HepG2 (cell line): Measurements from ENCODE around the gene ADIPOR1. TPM values are rescaled to one million over a fixed set of nuclear protein-coding genes. Genes with fewer than 3 reads are reported as not detected.

Experiments used
- ATAC-seq: fragments of 200-7000 bp; cut with Tn5 transposase; 3 replicates; pipeline ENCODE4 v1.9.1; 2020; ENCODE audit warnings: mild to moderate bottlenecking, moderate library complexity
- BruUV-seq: library from RNA; stranded (reverse); fragments of 400-500 nt; replicated peaks from 2 replicates; lab custom pipeline; 2021; lab: Mats Ljungman, UMichigan
- CTCF ChIA-PET: fragments of 300-600 bp; formaldehyde crosslinking; extraction: SDS; loops from one replicate; lab custom pipeline; 2021; ENCODE audit warnings: low total read pairs, inconsistent platforms, low intra/inter-chr PET ratio; lab: Yijun Ruan, JAX
- POLR2A ChIA-PET: fragments of 350-600 bp; sonication (Branson Sonifier 250); formaldehyde crosslinking; loops from one replicate; lab custom pipeline; 2020; ENCODE audit warnings: antibody characterized with exemption, inconsistent platforms; lab: Yijun Ruan, JAX
- DNase-seq: peaks from one replicate; pipeline ENCODE4 v3.0.0-alpha.2; 2015; ENCODE audit warnings: low spot score
- FAIRE-seq: peaks from 3 replicates; lab custom pipeline; 2011; peaks lifted over from hg19 to GRCh38; lab: Jason Lieb, UNC
- H2AFZ ChIP-seq: one replicate; pipeline ENCODE4 v1.6.1; 2011; ENCODE audit warnings: low read length, inconsistent platforms
- H3K27ac ChIP-seq: fragments of 300-600 bp; 3 replicates; pipeline ENCODE4 v1.8.0; 2011; ENCODE audit warnings: mixed run types, mild to moderate bottlenecking, mixed read lengths, low read length, inconsistent platforms; ENCODE audit not compliant: insufficient read depth; ENCODE audit errors: extremely low read length
- H3K27me3 ChIP-seq, 2 experiments: fragments of 200-600 bp in 1 of 2; 2 replicates in 1 of 2; 3 replicates in 1 of 2; pipeline versions ENCODE4 v1.6.0 to v1.8.0; 2011; ENCODE audit warnings: low read length in 2 of 2, mild to moderate bottlenecking in 2 of 2, moderate library complexity in 2 of 2, inconsistent platforms in 1 of 2; ENCODE audit not compliant: insufficient read depth in 2 of 2, control insufficient read depth in 1 of 2
- H3K36me3 ChIP-seq, 2 experiments: fragments of 200-600 bp in 1 of 2; replicated peaks in 1 of 2; 2 replicates in 1 of 2; 3 replicates in 1 of 2; pipeline versions ENCODE4 v1.5.1 to v1.8.0; 2011; ENCODE audit warnings: low read length in 2 of 2, inconsistent platforms in 1 of 2; ENCODE audit not compliant: insufficient read depth in 2 of 2, control insufficient read depth in 1 of 2
- H3K4me1 ChIP-seq: 2 replicates; pipeline ENCODE4 v1.5.1; 2012; ENCODE audit warnings: low read length, inconsistent platforms; ENCODE audit not compliant: insufficient read depth
- H3K4me2 ChIP-seq: 2 replicates; pipeline ENCODE4 v1.6.0; 2011; ENCODE audit warnings: low read depth, low read length, inconsistent platforms
- H3K4me3 ChIP-seq, 3 experiments: fragments of 200-600 bp in 1 of 3; sonication (generic), shearing (Covaris generic) in 1 of 3; replicated peaks in 1 of 3; 2 replicates each; pipeline ENCODE4 v1.5.1; 2011 to 2016; ENCODE audit warnings: low read length in 3 of 3, inconsistent platforms in 2 of 3, low read depth in 2 of 3, mild to moderate bottlenecking in 2 of 3, control low read depth in 1 of 3, mixed read lengths in 1 of 3; ENCODE audit not compliant: insufficient read depth in 1 of 3
- H3K79me2 ChIP-seq: one replicate; pipeline ENCODE4 v1.6.1; 2011; ENCODE audit warnings: low read length, inconsistent platforms; ENCODE audit not compliant: insufficient read depth
- H3K9ac ChIP-seq: 2 replicates; pipeline ENCODE4 v1.6.0; 2011; ENCODE audit warnings: mild to moderate bottlenecking, low read depth, low read length, inconsistent platforms; ENCODE audit not compliant: insufficient read depth
- H3K9me3 ChIP-seq: 2 replicates; pipeline ENCODE4 v1.5.1; 2012; ENCODE audit warnings: mild to moderate bottlenecking, low read length
- H4K20me1 ChIP-seq: 2 replicates; pipeline ENCODE4 v1.6.0; 2011; ENCODE audit warnings: inconsistent platforms, mild to moderate bottlenecking, low read length, moderate library complexity; ENCODE audit not compliant: insufficient read depth
- CEBPB ChIP-seq: IDR thresholded peaks from 2 replicates; pipeline ENCODE4 v1.6.1; 2011; ENCODE audit warnings: low read depth, low read length, improper control_type of control experiment, borderline replicate concordance
- DNMT1 ChIP-seq: sonication (generic); formaldehyde crosslinking; IDR thresholded peaks from 2 replicates; pipeline ENCODE4 v1.5.1; 2020; ENCODE audit warnings: mild to moderate bottlenecking, missing genetic modification reagents
- FIP1L1 ChIP-seq: fragments of 200-400 bp; formaldehyde crosslinking; IDR thresholded peaks from 2 replicates; pipeline ENCODE4 v1.6.1; 2018; ENCODE audit warnings: low read depth, mild to moderate bottlenecking, low read length, moderate library complexity, borderline replicate concordance; ENCODE audit not compliant: insufficient read depth
- KDM5A ChIP-seq: fragments of 200-600 bp; sonication (generic); IDR thresholded peaks from 2 replicates; pipeline ENCODE4 v1.7.0; 2018; ENCODE audit warnings: antibody characterized with exemption, mild to moderate bottlenecking, low read length, borderline replicate concordance
- KLF9 ChIP-seq: IDR thresholded peaks from 2 replicates; pipeline ENCODE4 v1.6.1; 2016; ENCODE audit warnings: low read depth
- NCOA2 ChIP-seq: sonication (generic); formaldehyde crosslinking; IDR thresholded peaks from 2 replicates; pipeline ENCODE4 v1.8.0; 2022; ENCODE audit warnings: inconsistent platforms
- PATZ1 ChIP-seq: sonication (generic); formaldehyde crosslinking; IDR thresholded peaks from 2 replicates; pipeline ENCODE4 v1.4.0; 2020; ENCODE audit warnings: missing genetic modification reagents
- THAP8 ChIP-seq: sonication (generic); formaldehyde crosslinking; IDR thresholded peaks from 2 replicates; pipeline ENCODE4 v1.5.1; 2020; ENCODE audit warnings: missing genetic modification reagents, mild to moderate bottlenecking, borderline replicate concordance
- U2AF2 ChIP-seq: fragments of 200-400 bp; formaldehyde crosslinking; IDR thresholded peaks from 2 replicates; pipeline ENCODE4 v1.6.1; 2017; ENCODE audit warnings: low read depth, mild to moderate bottlenecking, low read length
- ZNF180 ChIP-seq: sonication (generic); formaldehyde crosslinking; IDR thresholded peaks from 2 replicates; pipeline ENCODE4 v1.4.0; 2020; ENCODE audit warnings: low read depth, missing genetic modification reagents, borderline replicate concordance
- ZNF232 ChIP-seq: sonication (generic); formaldehyde crosslinking; IDR thresholded peaks from 2 replicates; pipeline ENCODE4 v1.4.0; 2020; ENCODE audit warnings: missing genetic modification reagents, borderline replicate concordance
- ZNF253 ChIP-seq: sonication (generic); formaldehyde crosslinking; IDR thresholded peaks from 2 replicates; pipeline ENCODE4 v1.8.0; 2022; ENCODE audit warnings: mild to moderate bottlenecking, missing genetic modification reagents, borderline replicate concordance
- WGBS: methylation state at CpG from one replicate; pipeline ENCODE4 v1.1.6; 2017; ENCODE audit warnings: low lambda C conversion rate; 5-methylcytosine and 5-hydroxymethylcytosine counted together
- in situ Hi-C: cut with HindIII; loops from 2 replicates; pipeline ENCODE4 v1.10.0; 2017; ENCODE audit warnings: low pct_unique_long_range_greater_than_20kb; ENCODE audit not compliant: extremely low pct_ligation_motif_present
- intact Hi-C: fragments of 100-400 bp; cut with micrococcal nuclease; formaldehyde crosslinking; loops from one replicate; pipeline ENCODE4 v1.10.0; 2022; ENCODE audit not compliant: unreplicated experiment
- polyA plus RNA-seq, 8 experiments: library from polyadenylated mRNA; depleted of rRNA in 3 of 8; stranded (reverse) in 7 of 8; unstranded in 1 of 8; fragments of >200 nt; fragmentation: Illumina TruSeq in 4 of 8; extraction: Trizol in 4 of 8; gene quantifications; 2 replicates each; pipeline versions ENCODE4 v1.2.1 to v1.2.3, GENCODE V29; 2011 to 2016; ENCODE audit warnings: low read depth in 4 of 8, missing spikeins in 1 of 8, mixed read lengths in 1 of 8; ENCODE audit not compliant: insufficient read depth in 1 of 8
- total RNA-seq, 5 experiments: library from RNA; depleted of rRNA; stranded (reverse); fragments of >200 nt; fragmentation: Illumina TruSeq; extraction: Trizol; gene quantifications; 2 replicates each; pipeline ENCODE4 v1.2.3, GENCODE V29; 2016; ENCODE audit warnings: low read depth in 1 of 5

ADIPOR1 gene
- total and polyA plus RNA-seq, 2 of the 13 experiments (the other 11 are each of a cell fraction or from before 2014, with no cell fraction given): 60.0 to 141 TPM

- POLR2A ChIA-PET: no interaction called here
- no peak for ATAC-seq
- BruUV-seq: no TSS peak
- H4K20me1 ChIP-seq: no peaks in the 10 kb centered on the region
- in situ Hi-C loops: no loop called here
- H3K79me2 ChIP-seq: no peaks in the 10 kb centered on the region
- H3K27ac ChIP-seq: no peak overlapping the region
- H3K9ac ChIP-seq: no peak overlapping the region
- H2AFZ ChIP-seq: no peak overlapping the region
- H3K36me3 ChIP-seq: no peaks in the 10 kb centered on the region
- no peak overlapping the region for H3K4me2 ChIP-seq
- peaks cover 19% of the 10 kb centered on the region for H3K4me1 ChIP-seq
- 48% methylated on average over 2 of the region's 2 CpGs for WGBS
- TF ChIP-seq ZNF180 (CRISPR knock-in tag) (no peak), U2AF2 (no peak), KLF9 (CRISPR knock-in tag) (no peak), DNMT1 (no peak), NCOA2 (no peak), FIP1L1 (no peak), ZNF232 (CRISPR knock-in tag) (no peak), KDM5A (no peak), THAP8 (CRISPR knock-in tag) (no peak), PATZ1 (no peak), CEBPB (no peak), ZNF253 (CRISPR knock-in tag) (no peak)
- TF ChIP-seq, all 625 proteins: peak for 0
- DNase-seq (no peak), FAIRE-seq (no peak)
- Histone ChIP-seq H3K9me3 (no peaks in the 10 kb centered on the region), H3K27me3 (peaks cover 0 to 17% of the 10 kb centered on the region in 2 experiments; a peak in 4 of 5 replicates), H3K4me3 (no peak overlapping the region)
- CTCF ChIA-PET: no interaction called here
- intact Hi-C loops: no loop called here
Measured at GRCh38 chr1:202989879-202990278, 31.8 kb upstream of the ADIPOR1 start.
